GM12865 (cell line): Measurements from ENCODE around the gene TBC1D17.

Experiments used
- DNase-seq: peaks from one replicate; pipeline ENCODE4 v3.0.0; 2010; ENCODE audit warnings: low read depth
- H3K4me3 ChIP-seq: 2 replicates; pipeline ENCODE4 v1.5.1; 2011; ENCODE audit warnings: mild to moderate bottlenecking, low read depth, low read length, control low read depth
- CTCF ChIP-seq: IDR thresholded peaks from 2 replicates; pipeline ENCODE4 v1.5.1; 2011; ENCODE audit warnings: low read length, control low read depth, low read depth, inconsistent platforms; ENCODE audit not compliant: insufficient read depth; ENCODE audit errors: missing control alignments

TBC1D17 gene

GRCh38 chr19:49878744-49879070 lies 1.2 kb downstream of the TBC1D17 start:
- DNase-seq, result no peak
- no peak for TF ChIP-seq CTCF
- peak overlapping the region; percentile 89 for H3K4me3 ChIP-seq

DNA sequence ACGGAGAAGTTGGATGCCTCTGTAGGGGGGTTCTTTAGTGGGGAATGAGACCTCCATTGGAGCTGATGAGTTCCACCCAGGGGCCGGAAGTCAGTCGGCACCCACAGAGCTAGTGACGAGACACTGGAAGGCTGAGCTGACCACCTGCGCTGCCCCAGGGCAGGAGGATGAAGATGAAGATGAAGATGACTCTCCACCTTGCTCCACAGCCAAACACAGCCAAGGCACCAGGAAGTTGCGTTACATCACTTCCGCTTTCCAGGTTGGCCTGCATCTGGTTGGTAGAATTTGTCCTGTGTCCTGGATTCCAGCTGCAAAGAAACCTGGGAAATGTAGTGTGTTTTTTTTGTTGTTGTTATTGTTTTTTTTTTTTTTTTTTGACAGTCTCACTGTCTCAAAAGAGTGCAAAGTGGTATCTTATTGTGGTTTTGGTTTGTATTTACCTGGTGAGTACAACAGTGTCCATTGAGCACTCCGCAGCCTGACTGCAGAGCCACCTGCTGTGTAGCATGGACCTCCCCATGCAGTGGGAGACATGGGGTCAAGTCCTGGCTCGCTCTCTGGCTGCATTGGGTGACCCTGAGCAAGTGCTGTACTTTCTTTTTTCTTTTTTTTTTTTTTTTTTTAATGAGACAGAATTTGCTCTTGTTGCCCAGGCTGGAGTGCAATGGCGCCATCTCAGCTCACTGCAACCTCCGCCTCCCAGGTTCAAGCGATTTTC lies 1.9 kb downstream of the TBC1D17 start:
- no peak overlapping the region for H3K4me3 ChIP-seq
- no peak for TF ChIP-seq CTCF
- no peak for DNase-seq

- no peak overlapping the region for H3K4me3 ChIP-seq
- no peak for TF ChIP-seq CTCF
- DNase-seq, result no peak
Observed at GRCh38 chr19:49880162-49880869, 2.8 kb downstream of the TBC1D17 start.

- no peak for DNase-seq
- no peak for TF ChIP-seq CTCF
- no peak overlapping the region for H3K4me3 ChIP-seq
Observed at GRCh38 chr19:49881186-49881585, 3.7 kb downstream of the TBC1D17 start.

GRCh38 chr19:49881672-49882394 lies 4.3 kb downstream of the TBC1D17 start:
- no peak for DNase-seq
- no peak for TF ChIP-seq CTCF
- no peak overlapping the region for H3K4me3 ChIP-seq

DNA sequence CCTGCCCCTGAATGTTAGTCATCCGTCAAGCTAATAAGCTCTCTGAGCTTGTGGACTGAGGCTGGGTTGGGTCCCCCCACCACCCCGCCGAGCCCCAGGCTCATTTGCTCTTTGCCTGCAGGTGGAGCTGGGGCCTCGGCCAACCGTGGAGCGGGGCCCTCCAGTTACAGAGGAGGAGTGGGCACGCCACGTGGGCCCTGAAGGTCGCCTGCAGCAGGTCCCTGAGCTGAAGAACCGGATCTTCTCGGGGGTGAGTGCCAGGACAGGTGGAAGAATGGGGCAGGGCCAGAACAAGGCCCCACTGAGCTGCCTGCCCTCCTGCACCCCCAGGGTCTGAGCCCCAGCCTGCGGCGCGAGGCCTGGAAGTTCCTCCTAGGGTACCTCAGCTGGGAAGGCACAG lies 5.1 kb downstream of the TBC1D17 start:
- TF ChIP-seq CTCF, result no peak
- DNase-seq, result no peak
- H3K4me3 ChIP-seq, result no peak overlapping the region
